Activated CD8-positive, alpha-beta memory T cell treated with anti-CD3 and anti-CD28 coated beads for 48 hours (primary cell): Measurements from ENCODE around the gene MPZL1.

ENCODE experiments used
- DNase-seq, 3 experiments: peaks; one replicate each; pipeline ENCODE4 v3.0.0-alpha.2; 2020; ENCODE audit warnings: low read depth in 2 of 3, low spot score in 2 of 3

MPZL1 gene

GRCh38 chr1:167695147-167695546 is 26.6 kb upstream of the MPZL1 start:
- DNase-seq = no peak

GRCh38 chr1:167695756-167696561 is 25.8 kb upstream of the MPZL1 start:
- no peak for DNase-seq

- DNase-seq = no peak
Measured at GRCh38 chr1:167697667-167698141, 24.1 kb upstream of the MPZL1 start.

- DNase-seq = no peak
Measured at GRCh38 chr1:167698313-167698712, 23.5 kb upstream of the MPZL1 start.

- no peak for DNase-seq
Measured at GRCh38 chr1:167701510-167701909, 20.3 kb upstream of the MPZL1 start.

GRCh38 chr1:167703557-167703956 is 18.2 kb upstream of the MPZL1 start:
- no peak for DNase-seq

GRCh38 chr1:167704715-167705114 is 17.1 kb upstream of the MPZL1 start:
- DNase-seq = no peak

- DNase-seq = no peak
Measured at GRCh38 chr1:167705250-167705649, 16.5 kb upstream of the MPZL1 start.

GRCh38 chr1:167706363-167706762 is 15.4 kb upstream of the MPZL1 start:
- DNase-seq = no peak

- no peak for DNase-seq
Measured at GRCh38 chr1:167706931-167707877, 14.6 kb upstream of the MPZL1 start.

GRCh38 chr1:167707942-167708341 is 13.8 kb upstream of the MPZL1 start:
- no peak for DNase-seq

- DNase-seq = no peak
Measured at GRCh38 chr1:167708940-167709389, 12.8 kb upstream of the MPZL1 start.

GRCh38 chr1:167710836-167711235 is 10.9 kb upstream of the MPZL1 start:
- DNase-seq = no peak

GRCh38 chr1:167711797-167712196 is 10.0 kb upstream of the MPZL1 start:
- DNase-seq = no peak

GRCh38 chr1:167713330-167714081 is 8.3 kb upstream of the MPZL1 start:
- peak in 1 of 3 experiments; percentile 27 for DNase-seq

GRCh38 chr1:167714098-167714438 is 7.7 kb upstream of the MPZL1 start:
- no peak for DNase-seq

GRCh38 chr1:167714439-167715156 is 7.2 kb upstream of the MPZL1 start:
- DNase-seq = peak; percentile 76 to 100 (median 98)

GRCh38 chr1:167715157-167715999 is 6.4 kb upstream of the MPZL1 start:
- DNase-seq = peak; percentile 74 to 95 (median 88)

- no peak for DNase-seq
Measured at GRCh38 chr1:167716000-167716271, 5.8 kb upstream of the MPZL1 start.

- DNase-seq = no peak
Measured at GRCh38 chr1:167717351-167717750, 4.4 kb upstream of the MPZL1 start.
